Measurements from ENCODE around the gene ROR2. TPM values are rescaled to one million over a fixed set of nuclear protein-coding genes. Genes with fewer than 3 reads are reported as not detected.

The ROR2 gene
- total RNA-seq, 1 donor: 3.0 TPM

- no peak for DNase-seq (ENCODE audit: low read depth)
- no peak for TF ChIP-seq CTCF (IDR thresholded peaks at IDR 0.05; ENCODE audit: insufficient read depth, low read depth, low read length)
- H3K4me3 ChIP-seq (ENCODE audit: low read depth, low read length): no peak overlapping the region
Observed at GRCh38 chr9:91868732-91869391, 81.2 kb downstream of the ROR2 start.

GRCh38 chr9:91867740-91868139 lies 82.3 kb downstream of the ROR2 start:
- H3K4me3 ChIP-seq (ENCODE audit: low read depth, low read length): no peak overlapping the region
- peak; percentile 63 for DNase-seq (ENCODE audit: low read depth)
- TF ChIP-seq CTCF (IDR thresholded peaks at IDR 0.05; ENCODE audit: insufficient read depth, low read depth, low read length): no peak

DNA sequence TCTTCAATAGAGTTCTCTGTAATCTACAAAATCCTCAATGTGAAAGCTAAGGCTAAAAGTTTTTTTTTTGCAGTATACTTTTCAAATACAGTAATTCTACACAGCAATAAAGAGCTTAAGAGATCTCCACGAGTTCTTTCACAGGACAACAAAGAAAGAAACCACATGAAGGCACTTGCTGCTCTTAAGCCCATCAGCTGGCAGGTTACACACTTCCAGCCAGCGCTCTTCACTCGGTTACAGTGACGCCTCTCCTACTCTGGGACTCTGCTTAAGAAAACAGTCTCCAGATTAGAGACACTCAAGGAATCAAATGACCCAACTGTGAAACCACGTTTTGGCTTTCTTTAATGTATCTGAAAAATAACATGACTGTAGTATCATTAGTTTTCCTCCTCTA lies 85.0 kb downstream of the ROR2 start:
- no peak for DNase-seq (ENCODE audit: low read depth)
- no peak for TF ChIP-seq CTCF (IDR thresholded peaks at IDR 0.05; ENCODE audit: insufficient read depth, low read depth, low read length)
- no peak overlapping the region for H3K4me3 ChIP-seq (ENCODE audit: low read depth, low read length)

DNA sequence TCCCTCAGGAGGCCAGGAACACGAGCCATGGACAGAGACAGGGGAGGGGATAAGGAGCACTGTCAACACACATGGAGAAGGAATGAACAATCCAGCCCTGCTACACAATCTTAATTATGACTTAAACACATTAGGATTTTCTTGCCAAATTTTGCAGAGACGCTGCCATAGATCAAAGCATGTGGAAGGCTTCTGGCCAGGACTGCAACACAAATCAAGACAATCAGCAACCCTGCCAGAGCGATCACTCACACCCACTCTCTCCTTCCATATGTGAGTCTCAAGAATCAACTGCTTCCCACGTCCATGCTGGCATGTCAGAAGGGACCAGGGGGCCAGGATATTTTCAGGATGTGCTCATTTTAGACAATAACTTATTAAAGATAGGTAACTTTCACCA lies 85.6 kb downstream of the ROR2 start:
- no peak overlapping the region for H3K4me3 ChIP-seq (ENCODE audit: low read depth, low read length)
- DNase-seq (ENCODE audit: low read depth): no peak
- TF ChIP-seq CTCF (IDR thresholded peaks at IDR 0.05; ENCODE audit: insufficient read depth, low read depth, low read length): no peak

GRCh38 chr9:91863469-91863868 lies 86.6 kb downstream of the ROR2 start:
- DNase-seq (ENCODE audit: low read depth): no peak
- H3K4me3 ChIP-seq (ENCODE audit: low read depth, low read length): no peak overlapping the region
- no peak for TF ChIP-seq CTCF (IDR thresholded peaks at IDR 0.05; ENCODE audit: insufficient read depth, low read depth, low read length)

DNA sequence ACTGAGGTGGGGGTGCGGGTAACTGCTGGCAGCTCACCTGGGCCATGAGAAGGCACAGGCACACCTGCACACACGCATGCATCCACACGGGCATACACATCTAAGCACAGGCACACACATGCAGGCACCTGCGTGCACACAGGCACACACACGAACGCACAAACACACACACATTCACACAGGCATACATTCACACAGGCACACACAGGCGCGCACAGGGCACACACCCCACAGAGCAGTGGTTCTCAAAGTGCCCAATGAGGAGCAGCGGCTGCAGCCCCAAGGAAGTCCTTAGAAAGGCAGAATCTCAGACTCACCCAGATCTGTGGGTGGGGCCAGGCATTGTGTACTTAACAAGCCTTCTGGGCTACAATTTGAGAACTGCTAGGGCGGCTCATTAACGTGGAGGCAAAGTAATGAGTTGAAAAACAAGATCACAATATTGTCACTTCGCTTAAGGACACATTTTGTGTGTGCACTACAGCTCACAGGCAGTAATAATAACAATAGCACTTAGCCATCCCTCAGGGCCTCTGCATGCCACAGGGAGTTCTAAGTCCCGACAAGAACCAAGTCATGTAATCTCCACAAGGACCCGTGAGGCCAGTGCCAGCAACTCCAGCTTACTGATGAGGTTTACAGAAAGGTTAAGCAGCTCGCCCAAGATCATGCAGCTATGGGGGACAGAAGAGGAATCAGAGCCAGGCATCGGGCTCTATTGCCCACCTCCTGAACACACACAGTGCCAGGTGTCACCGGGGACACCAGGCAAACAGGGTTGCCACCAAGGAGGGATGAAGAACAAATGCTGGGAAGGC lies 91.6 kb downstream of the ROR2 start:
- no peak for TF ChIP-seq CTCF (IDR thresholded peaks at IDR 0.05; ENCODE audit: insufficient read depth, low read depth, low read length)
- no peak overlapping the region for H3K4me3 ChIP-seq (ENCODE audit: low read depth, low read length)
- DNase-seq (ENCODE audit: low read depth): no peak

Measured in fibroblast of villous mesenchyme (primary cell).